ENCODE data around the gene FAM24A. TPM values are rescaled to one million over a fixed set of nuclear protein-coding genes. Genes with fewer than 3 reads are reported as not detected.

The FAM24A gene
- total RNA-seq, 4 donors from 2014 or later, result not detected

GRCh38 chr10:122939133-122939855 lies 28.9 kb downstream of the FAM24A start:
- WGBS, 2 donors, result 92 to 100% methylated on average over 1 of the region's 1 CpG
- no peak overlapping the region for H3K27ac ChIP-seq
- DNase-seq (ENCODE audit: low spot score in 2 of 2), result no peak
- no peak overlapping the region for H3K4me3 ChIP-seq
- H3K9me3 ChIP-seq, result no peaks in the 10 kb centered on the region
- TF ChIP-seq CTCF (IDR thresholded peaks at IDR 0.05) (no peak), POLR2A (IDR thresholded peaks at IDR 0.05) (no peak), EP300 (IDR thresholded peaks at IDR 0.05) (no peak)
- H3K27me3 ChIP-seq, result no peaks in the 10 kb centered on the region
- peaks cover 0 to 36% (median 0%) of the 10 kb centered on the region in 3 donors for H3K36me3 ChIP-seq
- H3K4me1 ChIP-seq, result no peaks in the 10 kb centered on the region

DNA sequence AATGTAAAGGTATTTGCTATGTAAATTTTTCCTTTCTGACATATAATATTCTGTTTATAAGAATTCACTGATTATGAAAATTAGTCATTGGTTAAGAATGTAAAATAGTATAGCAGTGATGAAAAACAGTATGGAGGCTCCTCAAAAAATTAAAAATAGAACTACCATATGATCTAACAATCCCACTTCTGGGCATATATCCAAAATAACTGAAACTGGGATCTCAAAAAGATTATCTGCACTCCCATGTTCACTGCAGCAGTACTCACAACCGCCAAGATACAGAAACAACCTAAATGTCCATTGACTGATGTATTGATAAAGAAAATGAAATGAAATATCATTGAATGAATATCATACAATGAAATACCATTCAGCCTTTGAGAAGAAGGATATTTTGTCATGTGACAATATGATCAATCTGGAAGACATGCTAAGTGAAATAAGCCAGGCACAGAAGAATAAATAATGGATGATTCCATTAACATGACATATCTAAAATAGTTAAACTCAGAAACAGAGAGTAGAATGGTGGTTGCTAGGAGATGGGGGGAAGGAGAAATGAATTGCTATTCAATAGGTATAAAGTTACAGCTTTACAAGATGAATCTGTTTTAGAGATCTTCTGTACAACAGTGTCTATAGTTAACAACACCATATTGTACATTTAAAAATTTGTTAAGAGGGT lies 29.6 kb downstream of the FAM24A start:
- DNase-seq (ENCODE audit: low spot score in 2 of 2), result no peak
- TF ChIP-seq EP300 (IDR thresholded peaks at IDR 0.05) (no peak), POLR2A (IDR thresholded peaks at IDR 0.05) (no peak), CTCF (IDR thresholded peaks at IDR 0.05) (no peak)
- WGBS, 2 donors, result 60 to 76% methylated on average over 1 of the region's 1 CpG
- Histone ChIP-seq H3K27ac (no peak overlapping the region), H3K27me3 (no peaks in the 10 kb centered on the region), H3K36me3 (peaks cover 0 to 30% (median 0%) of the 10 kb centered on the region in 3 donors), H3K4me1 (no peaks in the 10 kb centered on the region), H3K9me3 (no peaks in the 10 kb centered on the region), H3K4me3 (no peak overlapping the region)

DNA sequence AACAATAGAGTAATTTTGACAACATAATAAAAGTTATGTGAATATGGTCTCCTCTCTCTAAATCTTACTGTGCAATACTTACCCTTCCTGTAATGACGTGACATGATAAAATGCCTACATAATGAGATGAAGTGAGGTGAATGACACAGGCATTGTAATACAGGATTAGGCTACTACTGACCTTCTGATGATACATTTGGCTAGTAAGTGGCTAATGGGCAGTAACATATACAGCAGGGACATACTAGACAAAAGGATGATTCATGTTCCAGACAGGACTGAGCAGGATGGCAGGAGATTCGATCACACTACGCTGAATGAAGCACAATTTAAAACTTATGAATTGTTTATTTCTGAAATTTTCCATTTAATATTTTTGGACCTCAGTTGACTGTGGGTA lies 38.9 kb downstream of the FAM24A start:
- no peak overlapping the region for H3K27ac ChIP-seq
- whole genome bisulfite sequencing, 2 donors, result 87 to 93% methylated on average over 3 of the region's 3 CpGs
- H3K9me3 ChIP-seq, result no peaks in the 10 kb centered on the region
- peaks cover 0 to 44% (median 5%) of the 10 kb centered on the region in 3 donors for H3K36me3 ChIP-seq
- no peak overlapping the region for H3K4me3 ChIP-seq
- no peak for DNase-seq (ENCODE audit: low spot score in 2 of 2)
- TF ChIP-seq CTCF (IDR thresholded peaks at IDR 0.05) (no peak), POLR2A (IDR thresholded peaks at IDR 0.05) (no peak), EP300 (IDR thresholded peaks at IDR 0.05) (no peak)
- H3K4me1 ChIP-seq, result peaks cover 0 to 32% (median 10%) of the 10 kb centered on the region in 4 donors
- no peaks in the 10 kb centered on the region for H3K27me3 ChIP-seq

GRCh38 chr10:122953902-122954730 lies 43.7 kb downstream of the FAM24A start, which contains the start of gene C10orf88:
C10orf88 (minus strand) TSS chr10:122954227; CDS start chr10:122954178, 49 bp downstream.
- WGBS, 2 donors, result 6 to 11% methylated on average over 22 to 62 of the region's 77 CpGs
- Histone ChIP-seq H3K4me1 (peaks cover 0 to 37% (median 13%) of the 10 kb centered on the region in 4 donors), H3K36me3 (peaks cover 0 to 3% (median 0%) of the 10 kb centered on the region in 3 donors), H3K4me3 (peak within 1 kb of the TSS; percentile 64 to 98 (median 86)), H3K27ac (peak within 1 kb of the TSS; percentile 35 to 82 (median 72)), H3K9me3 (no peaks in the 10 kb centered on the region), H3K27me3 (no peaks in the 10 kb centered on the region)
- TF ChIP-seq POLR2A (IDR thresholded peaks at IDR 0.05) (peak; percentile 21 to 42), CTCF (IDR thresholded peaks at IDR 0.05) (peak in 1 of 5 experiments; percentile 39), EP300 (IDR thresholded peaks at IDR 0.05) (peak; percentile 85 to 90)
- peak; percentile 88 to 89 for DNase-seq (ENCODE audit: low spot score in 2 of 2)

Measured in tibial nerve (tissue), 4 donors.